Measurements from ENCODE around the gene AEBP1. TPM values are rescaled to one million over a fixed set of nuclear protein-coding genes. Genes with fewer than 3 reads are reported as not detected.

The AEBP1 gene
- total and polyA plus RNA-seq, 4 experiments from 2014 or later: 0.20 to 7.8 (median 5.0) TPM

- no peak for DNase-seq
- Histone ChIP-seq H3K4me1 (ENCODE audit: insufficient read depth, low read length) (peaks cover 5% of the 10 kb centered on the region), H3K27me3 (ENCODE audit: insufficient read depth, low read length) (peaks cover 7% of the 10 kb centered on the region), H3K9me3 (ENCODE audit: control insufficient read depth in 1 of 2, low read length in 2 of 2) (no peaks in the 10 kb centered on the region), H3K27ac (ENCODE audit: low read depth, low read length) (no peak overlapping the region), H3K4me3 (ENCODE audit: low read length in 2 of 2) (no peak overlapping the region), H3K36me3 (ENCODE audit: insufficient read depth, low read length) (no peaks in the 10 kb centered on the region)
- Mint-ChIP-seq H3K4me1 (peaks cover 4 to 21% (median 7%) of the 10 kb centered on the region in 4 donors), H3K36me3 (no peaks in the 10 kb centered on the region), H3K27ac (no peak overlapping the region), H3K9me3 (peaks cover 0 to 2% (median 0%) of the 10 kb centered on the region in 8 donors), H3K4me3 (no peak overlapping the region), H3K27me3 (peaks cover 7 to 20% of the 10 kb centered on the region in 2 donors)
- ChIA-PET CTCF (ENCODE audit: partially characterized antibody) (no interaction called here), POLR2A (ENCODE audit: partially characterized antibody) (no interaction called here)
- intact Hi-C loops (cut with micrococcal nuclease): no loop called here
These were observed 3.2 kb downstream of the AEBP1 start for GRCh38 chr7:44107116-44107960.

- Histone ChIP-seq H3K27ac (ENCODE audit: low read depth, low read length) (no peak overlapping the region), H3K27me3 (ENCODE audit: insufficient read depth, low read length) (peaks cover 7% of the 10 kb centered on the region), H3K9me3 (ENCODE audit: control insufficient read depth in 1 of 2, low read length in 2 of 2) (no peaks in the 10 kb centered on the region), H3K4me1 (ENCODE audit: insufficient read depth, low read length) (peaks cover 5% of the 10 kb centered on the region), H3K36me3 (ENCODE audit: insufficient read depth, low read length) (no peaks in the 10 kb centered on the region), H3K4me3 (ENCODE audit: low read length in 2 of 2) (no peak overlapping the region)
- POLR2A ChIA-PET (ENCODE audit: partially characterized antibody): interaction anchor here (0.5 kb wide), 1 partner anchor 181 kb away, joined by 3 read pairs; no protein-coding TSS in a partner anchor
- Mint-ChIP-seq H3K36me3 (peaks cover 0 to 1% of the 10 kb centered on the region in 2 donors), H3K27me3 (peaks cover 4 to 13% of the 10 kb centered on the region in 2 donors), H3K9me3 (peaks cover 0 to 2% (median 0%) of the 10 kb centered on the region in 8 donors), H3K4me1 (peaks cover 4 to 21% (median 6%) of the 10 kb centered on the region in 4 donors), H3K4me3 (no peak overlapping the region), H3K27ac (no peak overlapping the region)
- no peak for DNase-seq
- intact Hi-C loops (cut with micrococcal nuclease): no loop called here
- CTCF ChIA-PET (ENCODE audit: partially characterized antibody): no interaction called here
These were observed 4.0 kb downstream of the AEBP1 start for GRCh38 chr7:44107961-44108767.

GRCh38 chr7:44108768-44109750, 4.9 kb downstream of the AEBP1 start:
- Mint-ChIP-seq H3K27me3 (peaks cover 4 to 10% of the 10 kb centered on the region in 2 donors), H3K9me3 (peaks cover 0 to 2% (median 0%) of the 10 kb centered on the region in 8 donors), H3K36me3 (peaks cover 0 to 7% of the 10 kb centered on the region in 2 donors), H3K27ac (peak overlapping the region in 1 of 7 donors; percentile 30), H3K4me3 (no peak overlapping the region), H3K4me1 (peaks cover 2 to 16% (median 4%) of the 10 kb centered on the region in 4 donors)
- intact Hi-C loops (cut with micrococcal nuclease): no loop called here
- Histone ChIP-seq H3K36me3 (ENCODE audit: insufficient read depth, low read length) (no peaks in the 10 kb centered on the region), H3K9me3 (ENCODE audit: control insufficient read depth in 1 of 2, low read length in 2 of 2) (no peaks in the 10 kb centered on the region), H3K27ac (ENCODE audit: low read depth, low read length) (no peak overlapping the region), H3K27me3 (ENCODE audit: insufficient read depth, low read length) (peaks cover 7% of the 10 kb centered on the region), H3K4me1 (ENCODE audit: insufficient read depth, low read length) (peaks cover 5% of the 10 kb centered on the region), H3K4me3 (ENCODE audit: low read length in 2 of 2) (no peak overlapping the region)
- ChIA-PET CTCF (ENCODE audit: partially characterized antibody) (no interaction called here), POLR2A (ENCODE audit: partially characterized antibody) (no interaction called here)
- no peak for DNase-seq

DNA sequence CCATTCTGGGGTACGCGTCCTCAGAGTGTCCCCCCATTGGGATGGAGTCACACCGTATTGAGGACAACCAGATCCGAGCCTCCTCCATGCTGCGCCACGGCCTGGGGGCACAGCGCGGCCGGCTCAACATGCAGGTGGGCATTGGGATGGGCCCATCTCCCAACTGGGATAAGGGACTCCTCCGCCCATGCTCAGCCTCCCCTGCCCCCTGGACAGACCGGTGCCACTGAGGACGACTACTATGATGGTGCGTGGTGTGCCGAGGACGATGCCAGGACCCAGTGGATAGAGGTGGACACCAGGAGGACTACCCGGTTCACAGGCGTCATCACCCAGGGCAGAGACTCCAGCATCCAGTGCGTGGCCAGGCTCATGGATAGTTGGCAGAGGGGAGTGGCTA, 5.8 kb downstream of the AEBP1 start:
- H3K4me3 Mint-ChIP-seq: no peak overlapping the region
- H3K4me1 ChIP-seq (ENCODE audit: insufficient read depth, low read length): no peaks in the 10 kb centered on the region
- peaks cover 4 to 10% of the 10 kb centered on the region in 2 donors for H3K27me3 Mint-ChIP-seq
- no peak overlapping the region for H3K4me3 ChIP-seq (ENCODE audit: low read length in 2 of 2)
- H3K9me3 ChIP-seq (ENCODE audit: control insufficient read depth in 1 of 2, low read length in 2 of 2): no peaks in the 10 kb centered on the region
- no peak overlapping the region for H3K27ac Mint-ChIP-seq
- peaks cover 0 to 13% of the 10 kb centered on the region in 2 donors for H3K36me3 Mint-ChIP-seq
- intact Hi-C loops (cut with micrococcal nuclease): no loop called here
- CTCF ChIA-PET (ENCODE audit: partially characterized antibody): no interaction called here
- peaks cover 2 to 14% (median 4%) of the 10 kb centered on the region in 4 donors for H3K4me1 Mint-ChIP-seq
- peaks cover 0 to 2% (median 0%) of the 10 kb centered on the region in 8 donors for H3K9me3 Mint-ChIP-seq
- POLR2A ChIA-PET (ENCODE audit: partially characterized antibody): no interaction called here
- no peak overlapping the region for H3K27ac ChIP-seq (ENCODE audit: low read depth, low read length)
- H3K36me3 ChIP-seq (ENCODE audit: insufficient read depth, low read length): peaks cover 2% of the 10 kb centered on the region
- no peak for DNase-seq
- peaks cover 5% of the 10 kb centered on the region for H3K27me3 ChIP-seq (ENCODE audit: insufficient read depth, low read length)

DNA sequence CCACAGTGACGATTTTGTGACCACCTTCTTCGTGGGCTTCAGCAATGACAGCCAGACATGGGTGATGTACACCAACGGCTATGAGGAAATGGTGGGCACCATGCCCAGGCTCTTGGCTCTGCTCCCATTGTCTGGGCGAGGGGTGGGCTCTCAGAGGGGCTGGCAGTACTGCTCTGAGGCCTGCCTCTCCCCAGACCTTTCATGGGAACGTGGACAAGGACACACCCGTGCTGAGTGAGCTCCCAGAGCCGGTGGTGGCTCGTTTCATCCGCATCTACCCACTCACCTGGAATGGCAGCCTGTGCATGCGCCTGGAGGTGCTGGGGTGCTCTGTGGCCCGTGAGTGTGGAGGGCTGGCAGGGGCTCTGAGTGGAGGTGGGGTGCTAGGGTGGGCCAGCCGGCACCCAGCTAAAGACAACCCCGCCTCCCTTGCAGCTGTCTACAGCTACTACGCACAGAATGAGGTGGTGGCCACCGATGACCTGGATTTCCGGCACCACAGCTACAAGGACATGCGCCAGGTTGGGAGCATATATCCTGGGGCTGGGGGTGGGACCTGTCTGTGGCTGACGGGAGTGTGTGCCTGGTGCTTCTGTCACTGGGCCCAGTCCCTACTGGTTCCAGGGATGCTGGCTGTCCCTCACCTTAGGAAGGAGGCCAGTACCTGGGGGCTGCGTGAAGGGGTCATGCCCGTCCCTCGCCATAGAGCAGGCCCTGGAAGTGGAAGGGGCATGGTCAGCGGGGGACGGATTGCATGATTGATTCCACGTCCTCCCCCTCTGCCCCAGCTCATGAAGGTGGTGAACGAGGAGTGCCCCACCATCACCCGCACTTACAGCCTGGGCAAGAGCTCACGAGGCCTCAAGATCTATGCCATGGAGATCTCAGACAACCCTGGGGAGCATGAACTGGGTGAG, 6.8 kb downstream of the AEBP1 start:
- peaks cover 0 to 21% of the 10 kb centered on the region in 2 donors for H3K36me3 Mint-ChIP-seq
- no peak overlapping the region for H3K27ac Mint-ChIP-seq
- POLR2A ChIA-PET (ENCODE audit: partially characterized antibody): no interaction called here

DNA sequence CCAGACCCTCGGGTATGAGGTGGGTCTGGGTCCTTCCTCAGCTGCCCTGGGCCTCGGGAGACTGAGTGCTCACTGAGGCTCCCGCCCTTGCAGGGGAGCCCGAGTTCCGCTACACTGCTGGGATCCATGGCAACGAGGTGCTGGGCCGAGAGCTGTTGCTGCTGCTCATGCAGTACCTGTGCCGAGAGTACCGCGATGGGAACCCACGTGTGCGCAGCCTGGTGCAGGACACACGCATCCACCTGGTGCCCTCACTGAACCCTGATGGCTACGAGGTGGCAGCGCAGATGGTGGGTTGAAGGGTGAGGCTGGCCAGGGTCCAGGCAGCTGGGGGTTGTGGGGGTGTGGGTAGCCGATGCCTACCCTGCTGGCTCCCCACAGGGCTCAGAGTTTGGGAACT, 7.6 kb downstream of the AEBP1 start:
- Mint-ChIP-seq H3K4me1 (no peaks in the 10 kb centered on the region), H3K27me3 (no peaks in the 10 kb centered on the region), H3K4me3 (no peak overlapping the region), H3K36me3 (peaks cover 0 to 25% of the 10 kb centered on the region in 2 donors), H3K27ac (no peak overlapping the region), H3K9me3 (no peaks in the 10 kb centered on the region)
- no peak for DNase-seq
- intact Hi-C loops (cut with micrococcal nuclease): no loop called here
- Histone ChIP-seq H3K4me1 (ENCODE audit: insufficient read depth, low read length) (no peaks in the 10 kb centered on the region), H3K4me3 (ENCODE audit: low read length in 2 of 2) (no peak overlapping the region), H3K27me3 (ENCODE audit: insufficient read depth, low read length) (no peaks in the 10 kb centered on the region), H3K9me3 (ENCODE audit: control insufficient read depth in 1 of 2, low read length in 2 of 2) (no peaks in the 10 kb centered on the region), H3K27ac (ENCODE audit: low read depth, low read length) (no peak overlapping the region), H3K36me3 (ENCODE audit: insufficient read depth, low read length) (peaks cover 8% of the 10 kb centered on the region)
- POLR2A ChIA-PET (ENCODE audit: partially characterized antibody): interaction anchor here (1.0 kb wide), 1 partner anchor 10 kb away, joined by 4 read pairs; no protein-coding TSS in a partner anchor
- CTCF ChIA-PET (ENCODE audit: partially characterized antibody): no interaction called here

More for the DNA sequence above, 6.8 kb downstream of the AEBP1 start:
- Mint-ChIP-seq H3K27me3 (peaks cover 0 to under 1% of the 10 kb centered on the region in 2 donors), H3K4me1 (peaks cover 0 to 4% (median 0%) of the 10 kb centered on the region in 4 donors), H3K4me3 (no peak overlapping the region), H3K9me3 (no peaks in the 10 kb centered on the region)
- no peaks in the 10 kb centered on the region for H3K9me3 ChIP-seq (ENCODE audit: control insufficient read depth in 1 of 2, low read length in 2 of 2)
- CTCF ChIA-PET (ENCODE audit: partially characterized antibody): no interaction called here
- no peaks in the 10 kb centered on the region for H3K4me1 ChIP-seq (ENCODE audit: insufficient read depth, low read length)
- H3K36me3 ChIP-seq (ENCODE audit: insufficient read depth, low read length): peaks cover 8% of the 10 kb centered on the region
- no peak overlapping the region for H3K27ac ChIP-seq (ENCODE audit: low read depth, low read length)
- no peak for DNase-seq
- H3K27me3 ChIP-seq (ENCODE audit: insufficient read depth, low read length): no peaks in the 10 kb centered on the region
- H3K4me3 ChIP-seq (ENCODE audit: low read length in 2 of 2): no peak overlapping the region
- intact Hi-C loops (cut with micrococcal nuclease): no loop called here
